Measurements from ENCODE around the gene PRKCH. TPM values are rescaled to one million over a fixed set of nuclear protein-coding genes. Genes with fewer than 3 reads are reported as not detected.

The PRKCH gene
- total RNA-seq, 1 donor from 2014 or later: 0.30 TPM

DNA sequence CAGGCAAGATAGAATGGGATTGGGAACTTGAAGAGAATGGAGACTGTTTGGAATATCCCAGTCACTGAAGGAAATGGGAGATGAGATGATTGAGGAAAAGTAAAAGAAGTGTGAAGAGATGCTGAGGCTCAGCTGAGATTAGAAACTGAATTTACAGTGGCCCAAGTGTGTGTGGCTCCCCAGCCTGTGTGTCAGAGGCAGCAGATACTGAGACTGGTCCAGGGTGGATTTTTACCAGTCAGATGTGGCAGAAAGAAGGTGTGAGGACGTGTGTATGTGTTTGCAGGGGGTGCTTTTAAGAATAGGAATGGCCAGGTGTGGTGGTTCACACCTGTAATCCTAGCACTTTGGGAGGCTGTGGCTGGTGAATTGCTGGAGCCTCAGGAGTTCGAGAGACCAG, 42.9 kb downstream of the PRKCH start:
- no peak overlapping the region for H3K27ac Mint-ChIP-seq (ENCODE audit: unreplicated experiment)
- TF ChIP-seq, protein P1, sequence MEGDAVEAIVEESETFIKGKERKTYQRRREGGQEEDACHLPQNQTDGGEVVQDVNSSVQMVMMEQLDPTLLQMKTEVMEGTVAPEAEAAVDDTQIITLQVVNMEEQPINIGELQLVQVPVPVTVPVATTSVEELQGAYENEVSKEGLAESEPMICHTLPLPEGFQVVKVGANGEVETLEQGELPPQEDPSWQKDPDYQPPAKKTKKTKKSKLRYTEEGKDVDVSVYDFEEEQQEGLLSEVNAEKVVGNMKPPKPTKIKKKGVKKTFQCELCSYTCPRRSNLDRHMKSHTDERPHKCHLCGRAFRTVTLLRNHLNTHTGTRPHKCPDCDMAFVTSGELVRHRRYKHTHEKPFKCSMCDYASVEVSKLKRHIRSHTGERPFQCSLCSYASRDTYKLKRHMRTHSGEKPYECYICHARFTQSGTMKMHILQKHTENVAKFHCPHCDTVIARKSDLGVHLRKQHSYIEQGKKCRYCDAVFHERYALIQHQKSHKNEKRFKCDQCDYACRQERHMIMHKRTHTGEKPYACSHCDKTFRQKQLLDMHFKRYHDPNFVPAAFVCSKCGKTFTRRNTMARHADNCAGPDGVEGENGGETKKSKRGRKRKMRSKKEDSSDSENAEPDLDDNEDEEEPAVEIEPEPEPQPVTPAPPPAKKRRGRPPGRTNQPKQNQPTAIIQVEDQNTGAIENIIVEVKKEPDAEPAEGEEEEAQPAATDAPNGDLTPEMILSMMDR (conservative IDR thresholded peaks at IDR 0.05): no peak
- no peaks in the 10 kb centered on the region for H3K36me3 Mint-ChIP-seq (ENCODE audit: low read depth)
- no peak overlapping the region for H3K4me3 Mint-ChIP-seq
- no peaks in the 10 kb centered on the region for H3K27me3 Mint-ChIP-seq (ENCODE audit: low read depth)
- no peak for DNase-seq (ENCODE audit: low read depth, low spot score)
- no peaks in the 10 kb centered on the region for H3K4me1 Mint-ChIP-seq
- no peaks in the 10 kb centered on the region for H3K9me3 Mint-ChIP-seq

GRCh38 chr14:61365667-61366212, 44.4 kb downstream of the PRKCH start:
- TF ChIP-seq, protein P1 (conservative IDR thresholded peaks at IDR 0.05): no peak
- H3K27me3 Mint-ChIP-seq (ENCODE audit: low read depth): no peaks in the 10 kb centered on the region
- no peak for DNase-seq (ENCODE audit: low read depth, low spot score)
- H3K9me3 Mint-ChIP-seq: no peaks in the 10 kb centered on the region
- no peak overlapping the region for H3K27ac Mint-ChIP-seq (ENCODE audit: unreplicated experiment)
- H3K4me1 Mint-ChIP-seq: no peaks in the 10 kb centered on the region
- no peaks in the 10 kb centered on the region for H3K36me3 Mint-ChIP-seq (ENCODE audit: low read depth)
- no peak overlapping the region for H3K4me3 Mint-ChIP-seq

- TF ChIP-seq, protein P1 (conservative IDR thresholded peaks at IDR 0.05): no peak
- Mint-ChIP-seq H3K27me3 (ENCODE audit: low read depth) (no peaks in the 10 kb centered on the region), H3K27ac (ENCODE audit: unreplicated experiment) (no peak overlapping the region), H3K36me3 (ENCODE audit: low read depth) (peaks cover 2% of the 10 kb centered on the region), H3K9me3 (peaks cover 5% of the 10 kb centered on the region), H3K4me3 (no peak overlapping the region), H3K4me1 (no peaks in the 10 kb centered on the region)
- DNase-seq (ENCODE audit: low read depth, low spot score): no peak
These were observed 46.8 kb downstream of the PRKCH start for GRCh38 chr14:61368114-61368710.

- Mint-ChIP-seq H3K36me3 (ENCODE audit: low read depth) (peaks cover 2% of the 10 kb centered on the region), H3K4me1 (no peaks in the 10 kb centered on the region), H3K4me3 (no peak overlapping the region), H3K27ac (ENCODE audit: unreplicated experiment) (no peak overlapping the region), H3K9me3 (peaks cover 6% of the 10 kb centered on the region), H3K27me3 (ENCODE audit: low read depth) (no peaks in the 10 kb centered on the region)
- TF ChIP-seq, protein P1 (conservative IDR thresholded peaks at IDR 0.05): no peak
- DNase-seq (ENCODE audit: low read depth, low spot score): no peak
These were observed 47.5 kb downstream of the PRKCH start for GRCh38 chr14:61368781-61369453.

- H3K4me1 Mint-ChIP-seq: no peaks in the 10 kb centered on the region
These were observed 48.1 kb downstream of the PRKCH start for GRCh38 chr14:61369454-61369810.

More at GRCh38 chr14:61369454-61369810, 48.1 kb downstream of the PRKCH start:
- Mint-ChIP-seq H3K36me3 (ENCODE audit: low read depth) (peaks cover 2% of the 10 kb centered on the region), H3K9me3 (peaks cover 6% of the 10 kb centered on the region), H3K27ac (ENCODE audit: unreplicated experiment) (no peak overlapping the region), H3K27me3 (ENCODE audit: low read depth) (no peaks in the 10 kb centered on the region), H3K4me3 (no peak overlapping the region)
- no peak for DNase-seq (ENCODE audit: low read depth, low spot score)
- TF ChIP-seq, protein P1 (conservative IDR thresholded peaks at IDR 0.05): no peak
